HCT116 (cell line): ENCODE measurements around the gene PI16. TPM values are rescaled to one million over a fixed set of nuclear protein-coding genes. Genes with fewer than 3 reads are reported as not detected.

Source experiments
- ATAC-seq: fragments of 200-7000 bp; cut with Tn5 transposase; 2 replicates; pipeline ENCODE4 v1.9.1; 2020; ENCODE audit warnings: mild to moderate bottlenecking, moderate library complexity
- BruUV-seq: library from RNA; stranded (reverse); fragments of 400-500 nt; replicated peaks from 2 replicates; lab custom pipeline; 2021; lab: Mats Ljungman, UMichigan
- CTCF ChIA-PET: fragments of 300-600 bp; sonication (Branson Sonifier 250); formaldehyde crosslinking; loops from one replicate; lab custom pipeline; 2021; ENCODE audit warnings: antibody characterized with exemption; lab: Charles Lee
- POLR2A ChIA-PET: fragments of 300-600, 350-600 bp; sonication (Branson Sonifier 250); formaldehyde crosslinking; loops from one replicate; lab custom pipeline; 2021; ENCODE audit warnings: antibody characterized with exemption; lab: Charles Lee
- RAD21 ChIA-PET, 2 experiments: fragments of 300-600 bp; sonication (Branson Sonifier 250); formaldehyde crosslinking; loops; one replicate each; lab custom pipeline; 2023; ENCODE audit warnings: low total read pairs in 2 of 2; ENCODE audit not compliant: uncharacterized antibody in 2 of 2, unreplicated experiment in 2 of 2, low non-redundant PET in 1 of 2; lab: Charles Lee
- DNase-seq: peaks from one replicate; pipeline ENCODE4 v3.0.0-alpha.2; 2010; ENCODE audit warnings: low read depth, low spot score
- H2AFZ ChIP-seq: fragments of 200-600 bp; shearing (Covaris generic), sonication (generic); 2 replicates; pipeline ENCODE4 v1.6.1; 2017; ENCODE audit warnings: low read depth, mixed run types, mixed read lengths, antibody characterized with exemption, low read length; ENCODE audit not compliant: poor library complexity, severe bottlenecking
- H3K27ac ChIP-seq: 2 replicates; pipeline ENCODE4 v1.5.1; 2012; ENCODE audit warnings: low read depth, low read length
- H3K27me3 ChIP-seq: fragments of 200-600 bp; sonication (generic); 2 replicates; pipeline ENCODE4 v1.6.1; 2016; ENCODE audit warnings: mixed run types, low read length, mixed read lengths; ENCODE audit not compliant: insufficient read depth
- H3K36me3 ChIP-seq, 2 experiments: fragments of 200-500 bp in 1 of 2; fragments of 200-600 bp in 1 of 2; sonication (Bioruptor generic) in 1 of 2; sonication (generic) in 1 of 2; 2 replicates each; pipeline versions ENCODE4 v1.5.1 to v1.6.1; 2014 to 2016; ENCODE audit warnings: low read length in 2 of 2, inconsistent platforms in 1 of 2, mixed read lengths in 1 of 2, mixed run types in 1 of 2; ENCODE audit not compliant: insufficient read depth in 2 of 2, control insufficient read depth in 1 of 2
- H3K4me1 ChIP-seq, 2 experiments: fragments of 200-600 bp in 1 of 2; sonication (generic) in 1 of 2; 2 replicates each; pipeline versions ENCODE4 v1.5.1 to v1.6.1; 2012 to 2017; ENCODE audit warnings: low read length in 2 of 2, inconsistent platforms in 1 of 2, mild to moderate bottlenecking in 1 of 2, mixed read lengths in 1 of 2, mixed run types in 1 of 2, moderate library complexity in 1 of 2; ENCODE audit not compliant: insufficient read depth in 2 of 2, control insufficient read depth in 1 of 2
- H3K4me2 ChIP-seq: fragments of 200-600 bp; sonication (generic); 2 replicates; pipeline ENCODE4 v1.6.1; 2017; ENCODE audit warnings: mixed run types, low read length, mixed read lengths
- H3K4me3 ChIP-seq, 2 experiments: fragments of 200-600 bp in 1 of 2; sonication (generic) in 1 of 2; replicated peaks in 1 of 2; 2 replicates each; pipeline ENCODE4 v1.5.1; 2011 to 2016; ENCODE audit warnings: low read length in 2 of 2, control low read depth in 1 of 2, low read depth in 1 of 2, mild to moderate bottlenecking in 1 of 2, mixed read lengths in 1 of 2, mixed run types in 1 of 2
- H3K79me2 ChIP-seq: fragments of 200-600 bp; sonication (generic); 2 replicates; pipeline ENCODE4 v1.6.1; 2017; ENCODE audit warnings: mild to moderate bottlenecking, mixed run types, low read length, moderate library complexity, mixed read lengths; ENCODE audit not compliant: insufficient read depth
- H3K9ac ChIP-seq: fragments of 200-600 bp; sonication (generic); 2 replicates; pipeline ENCODE4 v1.6.1; 2016; ENCODE audit warnings: low read length, mixed read lengths
- H3K9me2 ChIP-seq: fragments of 200-600 bp; sonication (generic), shearing (Covaris generic); 2 replicates; pipeline ENCODE4 v1.6.1; 2017; ENCODE audit warnings: mixed run types, mild to moderate bottlenecking, moderate library complexity; ENCODE audit not compliant: insufficient read depth
- H3K9me3 ChIP-seq, 2 experiments: fragments of 200-500 bp in 1 of 2; fragments of 200-600 bp in 1 of 2; sonication (Bioruptor generic) in 1 of 2; sonication (generic) in 1 of 2; 2 replicates each; pipeline ENCODE4 v1.6.1; 2014 to 2017; ENCODE audit warnings: low read length in 2 of 2, mixed read lengths in 2 of 2, inconsistent platforms in 1 of 2, low read depth in 1 of 2, mild to moderate bottlenecking in 1 of 2, mixed run types in 1 of 2, moderate library complexity in 1 of 2; ENCODE audit not compliant: control insufficient read depth in 1 of 2, insufficient read depth in 1 of 2
- H4K20me1 ChIP-seq: fragments of 200-600 bp; sonication (generic), shearing (Covaris generic); 2 replicates; pipeline ENCODE4 v1.6.1; 2017; ENCODE audit warnings: mixed run types, mild to moderate bottlenecking, moderate library complexity; ENCODE audit not compliant: insufficient read depth
- CBX3 ChIP-seq: IDR thresholded peaks from 2 replicates; pipeline ENCODE4 v1.6.1; 2012; ENCODE audit warnings: low read depth
- EGR1 ChIP-seq: IDR thresholded peaks from 2 replicates; pipeline ENCODE4 v1.6.1; 2012; ENCODE audit warnings: low read depth
- ELF1 ChIP-seq: IDR thresholded peaks from 2 replicates; pipeline ENCODE4 v1.6.1; 2012; ENCODE audit warnings: low read depth, borderline replicate concordance
- EZH2 ChIP-seq: fragments of 200-600 bp; sonication (generic); IDR thresholded peaks from 2 replicates; pipeline ENCODE4 v1.6.1; 2017; ENCODE audit warnings: antibody characterized with exemption, mixed run types
- EZH2phosphoT487 ChIP-seq: fragments of 200-600 bp; IDR thresholded peaks from 2 replicates; pipeline ENCODE4 v1.6.1; 2018; ENCODE audit warnings: antibody characterized with exemption, borderline replicate concordance
- FOSL1 ChIP-seq: IDR thresholded peaks from 2 replicates; pipeline ENCODE4 v1.6.1; 2012; ENCODE audit warnings: low read depth
- JUND ChIP-seq: IDR thresholded peaks from 2 replicates; pipeline ENCODE4 v1.6.1; 2012
- POLR2A ChIP-seq: IDR thresholded peaks from 2 replicates; pipeline ENCODE4 v1.7.0; 2011; ENCODE audit warnings: borderline replicate concordance; ENCODE audit not compliant: insufficient read depth, insufficient read length; ENCODE audit errors: extremely low read depth
- POLR2AphosphoS5 ChIP-seq: IDR thresholded peaks from 2 replicates; pipeline ENCODE4 v1.6.1; 2011; ENCODE audit warnings: mild to moderate bottlenecking, low read depth, low read length, moderate library complexity
- SIN3A ChIP-seq: IDR thresholded peaks from 2 replicates; pipeline ENCODE4 v1.6.1; 2012; ENCODE audit warnings: low read depth
- SP1 ChIP-seq: IDR thresholded peaks from 2 replicates; pipeline ENCODE4 v1.6.1; 2012; ENCODE audit warnings: low read depth
- SRF ChIP-seq: IDR thresholded peaks from 2 replicates; pipeline ENCODE4 v1.6.1; 2012; ENCODE audit warnings: low read depth
- YY1 ChIP-seq: IDR thresholded peaks from 2 replicates; pipeline ENCODE4 v1.6.1; 2011; ENCODE audit warnings: low read length, low read depth, moderate library complexity, mild to moderate bottlenecking; ENCODE audit not compliant: insufficient replicate concordance; ENCODE audit errors: extremely low read depth
- ZFX ChIP-seq: fragments of 450-650 bp; IDR thresholded peaks from 2 replicates; pipeline ENCODE4 v1.6.1; 2017
- ZNF274 ChIP-seq: fragments of 200-500 bp; sonication (Bioruptor generic); IDR thresholded peaks from 2 replicates; pipeline ENCODE4 v1.6.1; 2014; ENCODE audit warnings: mild to moderate bottlenecking, low read depth, low read length, inconsistent platforms
- intact Hi-C: fragments of 100-400 bp; cut with micrococcal nuclease; formaldehyde crosslinking; loops from 2 replicates; pipeline ENCODE4 v1.10.0; 2022
- total RNA-seq: library from RNA; stranded (reverse); gene quantifications from one replicate; pipeline ENCODE4 v1.2.1, GENCODE V29; 2021; ENCODE audit not compliant: unreplicated experiment
- TF ChIP-seq, protein P1 (sequence below), 3 experiments: fragments of 200-600 bp in 1 of 3; sonication (generic) in 1 of 3; IDR thresholded peaks in 2 of 3; conservative IDR thresholded peaks in 1 of 3; 2 replicates each; pipeline ENCODE4 v1.5.1; 2012 to 2017; ENCODE audit warnings: low read depth in 2 of 3, low read length in 2 of 3, antibody characterized with exemption in 1 of 3, borderline replicate concordance in 1 of 3, control low read depth in 1 of 3, mild to moderate bottlenecking in 1 of 3, mixed read lengths in 1 of 3, mixed run types in 1 of 3, moderate library complexity in 1 of 3; ENCODE audit not compliant: insufficient read depth in 1 of 3
- TF ChIP-seq, protein P2 (sequence below): IDR thresholded peaks from 2 replicates; pipeline ENCODE4 v1.6.1; 2011; ENCODE audit warnings: mild to moderate bottlenecking, low read length, moderate library complexity; ENCODE audit not compliant: insufficient replicate concordance; ENCODE audit errors: extremely low read depth
- TF ChIP-seq, protein P3 (sequence below): IDR thresholded peaks from 2 replicates; pipeline ENCODE4 v1.6.1; 2012; ENCODE audit warnings: low read depth

PI16 gene
- total RNA-seq, 1 experiment from 2014 or later, result 0.59 TPM

DNA sequence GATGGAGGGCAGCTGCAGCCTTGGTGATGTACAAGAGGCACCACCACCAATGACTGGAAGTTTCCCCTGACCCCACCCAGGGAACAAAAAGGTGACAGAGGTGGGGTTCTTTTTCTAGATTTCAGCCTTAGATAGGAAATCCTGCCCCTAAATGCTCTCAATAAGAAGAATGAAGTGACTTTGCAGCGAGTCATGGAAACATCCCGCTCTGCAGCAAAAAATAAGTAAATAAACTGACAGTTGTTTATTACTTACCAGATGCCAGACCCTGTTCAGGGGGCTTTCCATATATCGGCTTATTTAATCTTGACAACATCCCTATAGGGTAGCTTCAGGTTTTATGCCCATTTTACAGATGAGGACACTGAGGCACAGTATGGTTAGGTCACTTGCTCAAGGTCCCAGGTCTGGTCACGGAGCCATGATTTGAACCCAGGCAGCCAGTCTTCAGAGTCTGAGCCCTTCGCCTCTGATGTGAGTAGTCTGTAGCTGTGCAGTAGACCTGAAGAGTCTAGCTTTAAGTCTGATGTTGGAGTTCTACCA, 49.6 kb upstream of the PI16 start:
- H3K4me2 ChIP-seq, result no peak overlapping the region
- H3K79me2 ChIP-seq, result no peaks in the 10 kb centered on the region
- CTCF ChIA-PET, result no interaction called here
- BruUV-seq, result no TSS peak
- no peaks in the 10 kb centered on the region for H3K9me2 ChIP-seq
- intact Hi-C loops, result no loop called here
- RAD21 ChIA-PET, result no interaction called here
- TF ChIP-seq EGR1, result no peak
- no peak for TF ChIP-seq ZFX
- no peak for TF ChIP-seq EZH2phosphoT487
- TF ChIP-seq CBX3, result no peak
- no peak for TF ChIP-seq FOSL1
- TF ChIP-seq YY1, result no peak
- TF ChIP-seq, protein P1, sequence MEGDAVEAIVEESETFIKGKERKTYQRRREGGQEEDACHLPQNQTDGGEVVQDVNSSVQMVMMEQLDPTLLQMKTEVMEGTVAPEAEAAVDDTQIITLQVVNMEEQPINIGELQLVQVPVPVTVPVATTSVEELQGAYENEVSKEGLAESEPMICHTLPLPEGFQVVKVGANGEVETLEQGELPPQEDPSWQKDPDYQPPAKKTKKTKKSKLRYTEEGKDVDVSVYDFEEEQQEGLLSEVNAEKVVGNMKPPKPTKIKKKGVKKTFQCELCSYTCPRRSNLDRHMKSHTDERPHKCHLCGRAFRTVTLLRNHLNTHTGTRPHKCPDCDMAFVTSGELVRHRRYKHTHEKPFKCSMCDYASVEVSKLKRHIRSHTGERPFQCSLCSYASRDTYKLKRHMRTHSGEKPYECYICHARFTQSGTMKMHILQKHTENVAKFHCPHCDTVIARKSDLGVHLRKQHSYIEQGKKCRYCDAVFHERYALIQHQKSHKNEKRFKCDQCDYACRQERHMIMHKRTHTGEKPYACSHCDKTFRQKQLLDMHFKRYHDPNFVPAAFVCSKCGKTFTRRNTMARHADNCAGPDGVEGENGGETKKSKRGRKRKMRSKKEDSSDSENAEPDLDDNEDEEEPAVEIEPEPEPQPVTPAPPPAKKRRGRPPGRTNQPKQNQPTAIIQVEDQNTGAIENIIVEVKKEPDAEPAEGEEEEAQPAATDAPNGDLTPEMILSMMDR (IDR thresholded peaks at IDR 0.05 in 2 of 3, conservative IDR thresholded peaks at IDR 0.05 in 1 of 3; ENCODE audit: borderline replicate concordance in 1 of 3, insufficient read depth in 1 of 3, low read depth in 2 of 3, low read length in 2 of 3), result no peak
- no peak for TF ChIP-seq ZNF274
- no peak for TF ChIP-seq SP1
- TF ChIP-seq JUND, result no peak
- TF ChIP-seq POLR2A, result no peak
- TF ChIP-seq POLR2AphosphoS5, result no peak
- TF ChIP-seq, protein P2, sequence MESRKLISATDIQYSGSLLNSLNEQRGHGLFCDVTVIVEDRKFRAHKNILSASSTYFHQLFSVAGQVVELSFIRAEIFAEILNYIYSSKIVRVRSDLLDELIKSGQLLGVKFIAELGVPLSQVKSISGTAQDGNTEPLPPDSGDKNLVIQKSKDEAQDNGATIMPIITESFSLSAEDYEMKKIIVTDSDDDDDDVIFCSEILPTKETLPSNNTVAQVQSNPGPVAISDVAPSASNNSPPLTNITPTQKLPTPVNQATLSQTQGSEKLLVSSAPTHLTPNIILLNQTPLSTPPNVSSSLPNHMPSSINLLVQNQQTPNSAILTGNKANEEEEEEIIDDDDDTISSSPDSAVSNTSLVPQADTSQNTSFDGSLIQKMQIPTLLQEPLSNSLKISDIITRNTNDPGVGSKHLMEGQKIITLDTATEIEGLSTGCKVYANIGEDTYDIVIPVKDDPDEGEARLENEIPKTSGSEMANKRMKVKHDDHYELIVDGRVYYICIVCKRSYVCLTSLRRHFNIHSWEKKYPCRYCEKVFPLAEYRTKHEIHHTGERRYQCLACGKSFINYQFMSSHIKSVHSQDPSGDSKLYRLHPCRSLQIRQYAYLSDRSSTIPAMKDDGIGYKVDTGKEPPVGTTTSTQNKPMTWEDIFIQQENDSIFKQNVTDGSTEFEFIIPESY, result no peak
- TF ChIP-seq EZH2, result no peak
- no peak for TF ChIP-seq ELF1
- no peak for TF ChIP-seq SRF
- TF ChIP-seq SIN3A, result no peak
- TF ChIP-seq, protein P3, sequence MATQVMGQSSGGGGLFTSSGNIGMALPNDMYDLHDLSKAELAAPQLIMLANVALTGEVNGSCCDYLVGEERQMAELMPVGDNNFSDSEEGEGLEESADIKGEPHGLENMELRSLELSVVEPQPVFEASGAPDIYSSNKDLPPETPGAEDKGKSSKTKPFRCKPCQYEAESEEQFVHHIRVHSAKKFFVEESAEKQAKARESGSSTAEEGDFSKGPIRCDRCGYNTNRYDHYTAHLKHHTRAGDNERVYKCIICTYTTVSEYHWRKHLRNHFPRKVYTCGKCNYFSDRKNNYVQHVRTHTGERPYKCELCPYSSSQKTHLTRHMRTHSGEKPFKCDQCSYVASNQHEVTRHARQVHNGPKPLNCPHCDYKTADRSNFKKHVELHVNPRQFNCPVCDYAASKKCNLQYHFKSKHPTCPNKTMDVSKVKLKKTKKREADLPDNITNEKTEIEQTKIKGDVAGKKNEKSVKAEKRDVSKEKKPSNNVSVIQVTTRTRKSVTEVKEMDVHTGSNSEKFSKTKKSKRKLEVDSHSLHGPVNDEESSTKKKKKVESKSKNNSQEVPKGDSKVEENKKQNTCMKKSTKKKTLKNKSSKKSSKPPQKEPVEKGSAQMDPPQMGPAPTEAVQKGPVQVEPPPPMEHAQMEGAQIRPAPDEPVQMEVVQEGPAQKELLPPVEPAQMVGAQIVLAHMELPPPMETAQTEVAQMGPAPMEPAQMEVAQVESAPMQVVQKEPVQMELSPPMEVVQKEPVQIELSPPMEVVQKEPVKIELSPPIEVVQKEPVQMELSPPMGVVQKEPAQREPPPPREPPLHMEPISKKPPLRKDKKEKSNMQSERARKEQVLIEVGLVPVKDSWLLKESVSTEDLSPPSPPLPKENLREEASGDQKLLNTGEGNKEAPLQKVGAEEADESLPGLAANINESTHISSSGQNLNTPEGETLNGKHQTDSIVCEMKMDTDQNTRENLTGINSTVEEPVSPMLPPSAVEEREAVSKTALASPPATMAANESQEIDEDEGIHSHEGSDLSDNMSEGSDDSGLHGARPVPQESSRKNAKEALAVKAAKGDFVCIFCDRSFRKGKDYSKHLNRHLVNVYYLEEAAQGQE, result no peak
- no peak overlapping the region for H3K9ac ChIP-seq
- POLR2A ChIA-PET, result no interaction called here
- no peak overlapping the region for H3K27ac ChIP-seq
- H3K4me1 ChIP-seq, result no peaks in the 10 kb centered on the region
- no peak for ATAC-seq
- no peak overlapping the region for H2AFZ ChIP-seq
- no peaks in the 10 kb centered on the region for H3K9me3 ChIP-seq
- H3K27me3 ChIP-seq, result no peaks in the 10 kb centered on the region
- H3K36me3 ChIP-seq, result peaks cover 7 to 13% of the 10 kb centered on the region in 2 experiments; a peak in 3 of 4 replicates
- H3K4me3 ChIP-seq, result no peak overlapping the region
- no peaks in the 10 kb centered on the region for H4K20me1 ChIP-seq
- no peak for DNase-seq
